Right lobe of liver (tissue), 6 donors: ENCODE measurements around the gene SMPD3. TPM values are rescaled to one million over a fixed set of nuclear protein-coding genes. Genes with fewer than 3 reads are reported as not detected.

ENCODE experiments used
- ATAC-seq, 4 donors: fragments of 200-7000 bp; cut with Tn5 transposase; one replicate each; pipeline ENCODE4 v1.9.1; 2020; ENCODE audit warnings: mild to moderate bottlenecking in 4 of 4, moderate library complexity in 4 of 4
- DNase-seq, 3 donors: peaks; one replicate each; pipeline ENCODE4 v3.0.0-alpha.2; 2020
- H3K27ac ChIP-seq, 3 donors: fragments of 200-600 bp; one replicate each; pipeline ENCODE4 v1.8.0; 2022
- H3K27me3 ChIP-seq, 2 donors: fragments of 200-600 bp; one replicate each; pipeline ENCODE4 v1.8.0; 2022
- H3K36me3 ChIP-seq, 4 donors: fragments of 200-600 bp; sonication (generic) in 1 of 4; one replicate each; pipeline versions ENCODE4 v1.5.1 to v1.8.0; 2017 to 2022; ENCODE audit warnings: control low read depth in 1 of 4
- H3K4me1 ChIP-seq, 4 donors: fragments of 200-600 bp; sonication (generic) in 1 of 4; one replicate each; pipeline versions ENCODE4 v1.5.1 to v1.8.0; 2017 to 2022; ENCODE audit warnings: control low read depth in 1 of 4
- H3K4me3 ChIP-seq, 3 donors: fragments of 200-600 bp; one replicate each; pipeline ENCODE4 v1.8.0; 2022
- H3K9me3 ChIP-seq, 4 donors: fragments of 200-600 bp; sonication (generic) in 1 of 4; one replicate each; pipeline versions ENCODE4 v1.5.1 to v1.8.0; 2017 to 2022; ENCODE audit warnings: control low read depth in 1 of 4
- POLR2A ChIP-seq: fragments of 450-650 bp; IDR thresholded peaks from one replicate; pipeline ENCODE4 v1.6.1; 2017; ENCODE audit warnings: antibody characterized with exemption, mild to moderate bottlenecking
- WGBS: methylation state at CpG from one replicate; pipeline ENCODE4 v1.1.6; 2018; ENCODE audit warnings: low coverage, low lambda C conversion rate; ENCODE audit not compliant: insufficient coverage; ENCODE audit errors: missing lambda C conversion rate; 5-methylcytosine and 5-hydroxymethylcytosine counted together
- intact Hi-C, 2 donors: fragments of 100-400 bp; cut with DNase I; formaldehyde crosslinking; loops; one replicate each; pipeline versions ENCODE4 v1.11.2 to v1.14.1; 2022
- total RNA-seq, 6 experiments: library from RNA; depleted of rRNA in 2 of 6; stranded (reverse); fragments of >200 nt in 2 of 6; fragmentation: NEBNext Ultra II Directional in 3 of 6; extraction: Animal tissue kit (Norgen Biotek cat#: 25700) in 3 of 6; gene quantifications; one replicate each; pipeline versions ENCODE4 v1.1.0 to v1.2.4, GENCODE V29; 2016 to 2023
- TF ChIP-seq, protein P1 (sequence below), 4 donors: fragments of 200-600 bp in 3 of 4; fragments of 450-650 bp in 1 of 4; IDR thresholded peaks; one replicate each; pipeline versions ENCODE4 v1.5.1 to v1.8.0; 2016 to 2022; ENCODE audit warnings: antibody characterized with exemption in 4 of 4, mild to moderate bottlenecking in 2 of 4
- donor health status: DM: no; HTN: yes; CAD: no.
- donor health status: DM: no; HTN: no; CAD: no.
- donor health status: DM: no; HTN: no; CAD: no.
- donor health status: DM: no; HTN: yes; CAD: no.
- donor health status: DM: no; HTN: yes; CAD: no.

Gene SMPD3
- total RNA-seq, 6 experiments from 2014 or later, result 0.18 to 27.2 (median 5.0) TPM

DNA sequence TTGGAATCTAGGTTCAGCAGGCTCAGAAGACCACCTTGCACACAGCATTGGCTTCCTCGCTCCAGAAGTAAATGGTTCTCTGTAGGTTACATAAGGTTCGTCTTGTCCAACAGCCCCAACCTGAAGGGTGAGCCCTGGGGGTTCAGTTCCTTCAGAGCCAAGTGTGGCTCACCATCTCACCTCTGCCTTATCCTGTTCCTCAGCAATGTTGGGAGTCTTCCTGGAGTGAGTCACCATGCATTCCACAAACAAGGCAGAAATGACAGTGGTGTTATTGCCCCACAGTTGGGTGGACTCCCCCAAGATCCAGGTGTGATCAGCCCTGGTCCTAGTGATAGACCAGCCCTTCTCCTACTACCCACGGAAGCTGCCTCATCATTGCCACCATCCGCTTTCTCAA is 26.8 kb upstream of the SMPD3 start:
- Histone ChIP-seq H3K4me3 (no peak overlapping the region), H3K4me1 (peaks cover 0 to 61% (median 20%) of the 10 kb centered on the region in 4 donors), H3K9me3 (no peaks in the 10 kb centered on the region), H3K27me3 (no peaks in the 10 kb centered on the region), H3K36me3 (no peaks in the 10 kb centered on the region), H3K27ac (no peak overlapping the region)
- DNase-seq (no peak), ATAC-seq (no peak)
- TF ChIP-seq POLR2A, result no peak
- TF ChIP-seq, protein P1, sequence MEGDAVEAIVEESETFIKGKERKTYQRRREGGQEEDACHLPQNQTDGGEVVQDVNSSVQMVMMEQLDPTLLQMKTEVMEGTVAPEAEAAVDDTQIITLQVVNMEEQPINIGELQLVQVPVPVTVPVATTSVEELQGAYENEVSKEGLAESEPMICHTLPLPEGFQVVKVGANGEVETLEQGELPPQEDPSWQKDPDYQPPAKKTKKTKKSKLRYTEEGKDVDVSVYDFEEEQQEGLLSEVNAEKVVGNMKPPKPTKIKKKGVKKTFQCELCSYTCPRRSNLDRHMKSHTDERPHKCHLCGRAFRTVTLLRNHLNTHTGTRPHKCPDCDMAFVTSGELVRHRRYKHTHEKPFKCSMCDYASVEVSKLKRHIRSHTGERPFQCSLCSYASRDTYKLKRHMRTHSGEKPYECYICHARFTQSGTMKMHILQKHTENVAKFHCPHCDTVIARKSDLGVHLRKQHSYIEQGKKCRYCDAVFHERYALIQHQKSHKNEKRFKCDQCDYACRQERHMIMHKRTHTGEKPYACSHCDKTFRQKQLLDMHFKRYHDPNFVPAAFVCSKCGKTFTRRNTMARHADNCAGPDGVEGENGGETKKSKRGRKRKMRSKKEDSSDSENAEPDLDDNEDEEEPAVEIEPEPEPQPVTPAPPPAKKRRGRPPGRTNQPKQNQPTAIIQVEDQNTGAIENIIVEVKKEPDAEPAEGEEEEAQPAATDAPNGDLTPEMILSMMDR (IDR thresholded peaks at IDR 0.05), result no peak
- intact Hi-C loops, result no loop called here
- whole genome bisulfite sequencing, result 80% methylated on average over 1 of the region's 4 CpGs

DNA sequence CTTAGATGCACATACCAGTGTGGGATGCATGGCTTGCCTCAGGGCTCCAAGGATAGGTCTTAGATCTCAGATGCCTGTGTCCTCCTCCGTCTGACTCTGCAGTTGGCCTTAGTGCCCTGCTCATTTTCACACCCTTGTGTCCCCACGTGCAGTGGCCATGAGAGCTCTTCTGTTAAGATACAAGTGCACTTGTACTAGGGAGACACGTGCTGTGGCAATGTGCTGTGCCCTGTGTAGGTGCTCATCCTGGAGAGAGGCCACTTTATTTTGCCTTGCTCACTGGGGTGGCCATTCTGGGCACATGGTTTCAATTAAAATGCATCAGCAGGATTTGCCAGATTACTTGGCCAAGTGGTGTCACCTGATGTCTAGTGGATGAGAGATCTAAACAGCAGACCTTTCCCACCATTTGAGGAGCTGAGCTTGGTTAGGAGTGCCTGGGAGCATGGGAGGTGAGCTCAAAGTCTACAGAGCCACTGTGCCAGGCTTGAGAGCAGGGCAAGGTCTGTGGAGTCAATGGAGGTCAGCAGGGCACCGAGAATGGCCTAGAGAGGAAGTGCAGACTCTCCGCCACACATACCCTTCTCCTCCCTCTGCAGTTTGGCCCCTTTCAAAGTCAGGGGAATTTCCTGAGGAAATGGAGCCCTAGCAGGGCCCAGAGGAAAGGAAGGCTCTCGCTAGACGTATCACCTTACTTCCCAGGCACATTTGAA is 25.2 kb upstream of the SMPD3 start:
- Histone ChIP-seq H3K27me3 (no peaks in the 10 kb centered on the region), H3K36me3 (no peaks in the 10 kb centered on the region), H3K4me3 (no peak overlapping the region), H3K9me3 (no peaks in the 10 kb centered on the region), H3K4me1 (peaks cover 0 to 54% (median 21%) of the 10 kb centered on the region in 4 donors), H3K27ac (peak overlapping the region in 2 of 3 donors; percentile 42 to 64)
- intact Hi-C loops, result no loop called here
- 23% methylated on average over 3 of the region's 7 CpGs for WGBS
- TF ChIP-seq POLR2A, result no peak
- TF ChIP-seq, protein P1 (IDR thresholded peaks at IDR 0.05), result no peak
- ATAC-seq, result peak; percentile 86 to 93 (median 90)
- DNase-seq, result peak; percentile 73 to 90 (median 88)

DNA sequence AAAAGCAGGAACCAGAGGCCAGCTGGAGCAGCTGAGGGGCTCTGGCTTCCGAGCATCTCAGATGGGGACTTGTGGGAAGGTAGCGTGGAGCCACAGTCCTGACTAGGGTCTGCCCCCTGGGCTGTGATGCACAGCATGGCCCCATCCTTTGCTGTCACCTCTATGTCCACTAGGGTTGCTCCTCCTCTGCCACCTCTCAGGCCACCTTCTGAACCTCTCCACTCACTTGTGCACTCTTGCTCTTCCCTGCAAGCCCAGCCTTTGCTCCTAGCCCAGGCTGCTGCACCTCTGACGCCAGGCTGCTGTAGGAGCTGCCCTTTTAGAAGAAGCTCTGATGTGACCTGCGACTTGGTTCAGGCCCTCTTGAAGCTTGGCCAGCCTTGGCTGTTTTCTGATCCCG is 24.3 kb upstream of the SMPD3 start:
- no peaks in the 10 kb centered on the region for H3K27me3 ChIP-seq
- 23% methylated on average over 2 of the region's 5 CpGs for WGBS
- ATAC-seq (peak in 1 of 4 donors; percentile 2), DNase-seq (no peak)
- H3K4me3 ChIP-seq, result no peak overlapping the region
- no peaks in the 10 kb centered on the region for H3K9me3 ChIP-seq
- peak overlapping the region in 1 of 3 donors; percentile 64 for H3K27ac ChIP-seq
- intact Hi-C loops, result no loop called here
- TF ChIP-seq POLR2A, result no peak
- TF ChIP-seq, protein P1 (IDR thresholded peaks at IDR 0.05), result no peak
- H3K4me1 ChIP-seq, result peaks cover 0 to 44% (median 19%) of the 10 kb centered on the region in 4 donors
- H3K36me3 ChIP-seq, result no peaks in the 10 kb centered on the region

DNA sequence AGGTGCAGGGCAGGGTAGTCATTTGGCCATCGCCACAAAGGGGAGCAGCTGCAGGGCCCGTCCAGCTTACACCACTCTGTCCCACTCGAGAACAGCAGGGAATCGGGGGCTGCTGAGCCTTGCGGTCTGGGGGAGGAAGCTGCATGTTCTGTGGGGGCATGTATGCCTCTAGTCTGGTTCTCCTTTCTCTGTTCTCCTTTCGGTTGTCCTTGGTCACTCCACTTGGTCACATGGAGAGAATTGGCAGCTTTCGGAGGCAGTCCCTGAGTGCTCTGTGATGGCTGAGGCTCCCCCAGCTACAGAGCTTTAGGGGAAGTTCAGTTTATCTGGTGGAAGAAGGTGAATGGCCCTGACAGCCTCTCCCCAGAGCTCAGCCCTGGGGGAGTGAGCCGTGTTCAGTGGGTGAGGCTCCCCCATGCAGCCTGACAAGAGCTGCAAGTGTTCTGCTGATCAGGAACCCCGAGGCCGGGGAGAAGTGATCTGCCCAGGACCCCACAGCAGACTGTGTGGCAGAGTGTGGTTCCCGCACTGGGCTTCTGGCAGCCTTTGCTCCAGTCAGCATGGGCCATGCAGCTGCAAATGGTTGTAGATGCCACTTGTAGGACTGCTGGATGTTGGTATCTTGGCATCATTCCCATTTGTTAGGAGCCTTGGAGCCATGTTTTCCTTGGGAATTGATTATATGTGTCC is 22.3 kb upstream of the SMPD3 start:
- intact Hi-C loops, result no loop called here
- peak in 2 of 3 donors; percentile 34 to 55 for DNase-seq
- TF ChIP-seq, protein P1 (IDR thresholded peaks at IDR 0.05), result no peak
- TF ChIP-seq POLR2A, result no peak
- Histone ChIP-seq H3K27me3 (no peaks in the 10 kb centered on the region), H3K4me1 (peaks cover 0 to 52% (median 19%) of the 10 kb centered on the region in 4 donors), H3K27ac (peak overlapping the region; percentile 6 to 74 (median 54)), H3K9me3 (no peaks in the 10 kb centered on the region), H3K4me3 (no peak overlapping the region), H3K36me3 (no peaks in the 10 kb centered on the region)
- WGBS, result no CpG with 5 or more reads among the region's 11 CpGs
- peak; percentile 43 to 50 (median 48) for ATAC-seq
